ENCODE measurements around the gene TNNT2.

Gene TNNT2

DNA sequence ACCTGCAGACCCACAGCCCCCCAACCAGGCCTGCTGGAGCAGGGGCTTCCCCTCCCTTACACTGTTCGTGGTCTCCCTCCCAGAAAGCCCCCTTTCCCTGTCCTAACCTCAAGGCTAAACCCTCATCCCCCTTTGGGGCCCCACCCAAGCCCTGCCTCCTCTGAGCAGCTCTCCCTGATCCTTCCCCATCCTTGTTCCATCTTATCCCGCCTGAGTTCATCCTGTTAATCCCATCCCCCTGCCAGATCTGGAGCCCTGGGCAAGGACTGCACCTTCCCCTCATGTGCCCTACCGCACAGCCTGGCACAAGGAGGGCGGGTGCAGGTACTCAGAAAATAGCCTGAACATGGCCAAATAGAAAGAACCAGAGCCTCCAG, 6.9 kb upstream of the TNNT2 start:
- no peak for DNase-seq (ENCODE audit: low read depth, low spot score)
- TF ChIP-seq, protein P1, sequence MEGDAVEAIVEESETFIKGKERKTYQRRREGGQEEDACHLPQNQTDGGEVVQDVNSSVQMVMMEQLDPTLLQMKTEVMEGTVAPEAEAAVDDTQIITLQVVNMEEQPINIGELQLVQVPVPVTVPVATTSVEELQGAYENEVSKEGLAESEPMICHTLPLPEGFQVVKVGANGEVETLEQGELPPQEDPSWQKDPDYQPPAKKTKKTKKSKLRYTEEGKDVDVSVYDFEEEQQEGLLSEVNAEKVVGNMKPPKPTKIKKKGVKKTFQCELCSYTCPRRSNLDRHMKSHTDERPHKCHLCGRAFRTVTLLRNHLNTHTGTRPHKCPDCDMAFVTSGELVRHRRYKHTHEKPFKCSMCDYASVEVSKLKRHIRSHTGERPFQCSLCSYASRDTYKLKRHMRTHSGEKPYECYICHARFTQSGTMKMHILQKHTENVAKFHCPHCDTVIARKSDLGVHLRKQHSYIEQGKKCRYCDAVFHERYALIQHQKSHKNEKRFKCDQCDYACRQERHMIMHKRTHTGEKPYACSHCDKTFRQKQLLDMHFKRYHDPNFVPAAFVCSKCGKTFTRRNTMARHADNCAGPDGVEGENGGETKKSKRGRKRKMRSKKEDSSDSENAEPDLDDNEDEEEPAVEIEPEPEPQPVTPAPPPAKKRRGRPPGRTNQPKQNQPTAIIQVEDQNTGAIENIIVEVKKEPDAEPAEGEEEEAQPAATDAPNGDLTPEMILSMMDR (IDR thresholded peaks at IDR 0.05; ENCODE audit: low read depth, low read length), result no peak
- in situ Hi-C loops (cut with HindIII; ENCODE audit: low sequenced_read_pairs), result no loop called here
- no peak overlapping the region for H3K4me3 ChIP-seq (ENCODE audit: low read depth, low read length)

DNA sequence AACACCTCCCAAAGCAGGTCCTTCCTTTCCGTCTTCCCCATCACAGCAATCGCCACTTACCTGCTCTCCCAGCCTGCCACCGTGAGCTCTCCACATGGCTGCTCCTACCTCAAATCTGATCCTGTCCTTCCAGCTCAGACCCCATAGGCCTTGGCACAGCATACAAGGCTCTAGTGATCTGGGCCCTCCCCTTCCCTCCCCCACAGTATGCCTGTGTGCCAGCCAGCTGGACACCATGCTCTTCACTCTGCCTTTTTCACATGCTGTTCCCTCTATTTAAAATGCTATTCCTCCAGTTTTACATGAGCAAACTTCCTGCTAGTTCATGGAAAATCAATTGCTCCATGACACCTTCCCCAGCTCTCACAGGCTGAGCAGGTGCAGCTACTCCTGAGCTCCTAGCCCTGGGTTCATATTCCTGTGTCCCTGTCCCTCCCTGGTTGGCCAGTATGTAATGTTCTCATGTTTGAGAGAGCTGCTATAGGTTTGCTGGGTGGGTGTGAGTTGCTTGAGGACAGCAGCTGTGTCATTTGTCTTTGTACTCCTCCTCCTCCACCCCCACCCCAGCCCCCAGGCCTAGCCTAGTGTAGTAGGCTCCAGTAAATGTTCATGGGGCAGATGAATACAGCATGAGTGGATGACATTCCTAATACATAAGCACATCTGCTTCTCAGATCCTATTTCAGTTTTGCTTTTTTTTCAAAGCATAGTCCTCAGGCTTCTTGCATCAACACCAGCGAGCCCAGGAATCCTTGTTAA, 6.3 kb upstream of the TNNT2 start:
- TF ChIP-seq, protein P1 (IDR thresholded peaks at IDR 0.05; ENCODE audit: low read depth, low read length), result no peak
- DNase-seq (ENCODE audit: low read depth, low spot score), result peak; percentile 90
- no peak overlapping the region for H3K4me3 ChIP-seq (ENCODE audit: low read depth, low read length)
- in situ Hi-C loops (cut with HindIII; ENCODE audit: low sequenced_read_pairs), result no loop called here

DNA sequence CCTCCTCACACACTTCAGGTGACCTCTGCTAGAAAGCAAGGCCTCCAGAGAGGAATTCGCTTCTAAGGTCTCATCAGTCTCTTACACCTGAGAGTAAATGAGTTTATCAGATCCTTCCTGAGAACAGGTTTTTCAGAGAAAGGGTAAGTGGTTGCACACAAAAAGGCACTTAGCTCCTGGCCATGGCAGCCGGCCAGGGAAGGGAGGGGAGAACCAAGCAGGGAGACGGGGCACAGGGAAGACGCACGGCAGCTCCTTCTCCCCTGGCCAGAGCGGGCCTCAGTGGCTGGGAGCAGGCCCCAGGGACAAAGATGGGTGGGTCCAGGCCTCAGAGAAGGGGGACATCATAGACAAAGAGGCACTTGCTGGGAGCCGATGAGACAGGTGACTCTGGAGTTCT, 3.6 kb upstream of the TNNT2 start:
- H3K4me3 ChIP-seq (ENCODE audit: low read depth, low read length), result no peak overlapping the region
- in situ Hi-C loops (cut with HindIII; ENCODE audit: low sequenced_read_pairs), result no loop called here
- TF ChIP-seq, protein P1 (IDR thresholded peaks at IDR 0.05; ENCODE audit: low read depth, low read length), result no peak
- DNase-seq (ENCODE audit: low read depth, low spot score), result no peak

DNA sequence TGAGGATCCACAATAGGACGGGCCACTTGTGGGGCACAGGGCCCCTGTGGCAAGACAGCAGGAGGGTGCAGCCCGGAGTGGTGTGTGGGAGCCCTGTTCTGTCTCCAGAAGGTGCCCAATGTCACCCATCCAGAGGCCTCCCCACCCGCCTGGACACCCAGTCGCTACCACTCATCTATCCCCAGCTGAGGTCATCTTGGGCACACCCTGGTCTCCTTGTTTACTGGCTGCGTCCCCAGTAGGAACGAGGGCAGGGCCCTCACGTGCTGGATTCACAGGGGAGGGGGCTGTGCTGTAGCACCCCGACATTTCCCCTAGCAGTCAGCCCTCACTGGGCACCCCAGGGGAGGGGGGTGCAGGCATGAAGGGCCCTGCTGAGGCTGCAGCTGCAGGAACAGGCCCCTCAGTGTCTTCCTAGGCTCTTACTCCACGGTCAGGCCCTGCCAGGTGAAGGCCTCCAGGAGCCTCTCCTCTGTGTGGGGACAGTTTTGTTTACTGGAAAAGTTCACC, 2.3 kb upstream of the TNNT2 start:
- in situ Hi-C loops (cut with HindIII; ENCODE audit: low sequenced_read_pairs), result no loop called here
- DNase-seq (ENCODE audit: low read depth, low spot score), result no peak
- TF ChIP-seq, protein P1 (IDR thresholded peaks at IDR 0.05; ENCODE audit: low read depth, low read length), result no peak
- no peak overlapping the region for H3K4me3 ChIP-seq (ENCODE audit: low read depth, low read length)

DNA sequence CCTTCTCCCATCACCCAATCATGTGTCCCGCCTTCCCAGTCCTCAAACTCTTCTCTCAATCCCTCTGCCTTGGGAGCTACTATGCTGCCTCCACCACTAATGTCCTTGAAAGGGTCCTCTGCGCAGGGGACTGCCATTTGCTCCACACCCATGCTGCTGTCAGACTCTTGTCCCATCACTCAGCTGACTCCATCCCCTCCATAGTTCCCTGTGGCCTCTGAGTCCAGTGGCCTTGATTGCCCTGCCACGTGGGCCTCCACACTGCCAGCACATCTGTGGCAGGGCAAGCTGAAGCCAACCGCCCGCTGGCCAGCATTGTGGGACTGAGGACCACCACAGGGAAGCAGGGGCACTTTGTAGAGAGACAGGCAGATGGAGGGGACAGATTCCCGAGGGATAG, 1.3 kb upstream of the TNNT2 start:
- no peak overlapping the region for H3K4me3 ChIP-seq (ENCODE audit: low read depth, low read length)
- TF ChIP-seq, protein P1 (IDR thresholded peaks at IDR 0.05; ENCODE audit: low read depth, low read length), result no peak
- no peak for DNase-seq (ENCODE audit: low read depth, low spot score)
- in situ Hi-C loops (cut with HindIII; ENCODE audit: low sequenced_read_pairs), result no loop called here

DNA sequence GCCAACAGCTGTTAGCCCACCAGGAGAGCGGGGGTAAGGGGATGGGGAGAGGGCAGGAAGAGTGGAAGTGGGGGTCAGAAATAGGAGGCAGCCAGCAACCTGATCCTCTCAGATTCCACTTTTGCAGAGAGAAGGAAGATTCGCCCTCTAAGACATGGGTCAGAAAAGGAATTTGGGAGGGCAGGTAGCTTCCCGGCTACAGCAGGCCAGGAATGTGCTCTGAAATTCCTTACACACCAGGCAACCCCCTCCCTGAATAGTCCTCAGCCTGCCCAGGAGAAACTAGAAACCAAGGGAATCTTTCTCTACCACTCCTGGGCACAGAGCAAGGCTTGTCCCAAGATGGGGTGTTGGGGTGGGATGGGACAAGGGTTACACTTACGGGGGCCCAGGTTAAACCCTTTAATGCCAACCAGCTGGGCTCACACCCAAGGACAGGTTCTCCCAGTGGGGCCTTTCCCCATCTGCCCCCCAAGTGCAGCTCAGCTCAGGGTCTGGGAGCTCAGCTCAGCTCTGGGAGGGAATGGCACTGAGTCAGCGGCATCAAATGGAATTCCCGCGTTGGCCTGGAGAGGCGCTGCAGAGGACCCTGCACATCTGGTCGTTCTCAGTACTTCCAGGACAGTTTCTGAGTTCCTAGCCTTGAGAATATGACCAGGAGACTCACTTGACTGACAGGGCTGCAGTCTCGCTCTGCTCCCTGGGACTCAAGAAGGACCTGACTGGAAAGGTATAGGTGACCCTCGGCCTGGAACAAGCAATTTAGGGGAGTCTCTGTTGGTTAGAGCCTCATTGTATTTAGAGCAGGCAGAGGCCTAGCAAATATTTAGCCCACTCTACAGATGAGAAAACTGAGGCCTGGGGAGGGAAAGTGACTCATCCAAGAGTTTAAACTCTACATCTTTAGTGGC, 761 bp downstream of the TNNT2 start:
- in situ Hi-C loops (cut with HindIII; ENCODE audit: low sequenced_read_pairs), result no loop called here
- TF ChIP-seq, protein P1 (IDR thresholded peaks at IDR 0.05; ENCODE audit: low read depth, low read length), result peak; percentile 77
- no peak overlapping the region for H3K4me3 ChIP-seq (ENCODE audit: low read depth, low read length)
- peak; percentile 45 for DNase-seq (ENCODE audit: low read depth, low spot score)

Measured in astrocyte of the spinal cord (primary cell).